ENCODE data around the gene SLC30A3. TPM values are rescaled to one million over a fixed set of nuclear protein-coding genes. Genes with fewer than 3 reads are reported as not detected.

SLC30A3 gene
- total and polyA plus RNA-seq, 2 of the 13 experiments (the other 11 are each of a cell fraction or from before 2014, with no cell fraction given) = 0.38 to 0.79 TPM

GRCh38 chr2:27211943-27212625 is 50.8 kb downstream of the SLC30A3 start, which contains the start of the genes ATRAID and SLC5A6 (continued):
- TF ChIP-seq ZNF34 (CRISPR knock-in tag; IDR thresholded peaks at IDR 0.05; ENCODE audit: borderline replicate concordance) (peak; percentile 93), ZNF687 (CRISPR knock-in tag; IDR thresholded peaks at IDR 0.05) (peak; percentile 89), SALL2 (CRISPR knock-in tag; IDR thresholded peaks at IDR 0.05) (peak; percentile 97), ZNF451 (CRISPR knock-in tag; IDR thresholded peaks at IDR 0.05) (peak; percentile 87), ZBTB37 (CRISPR knock-in tag; IDR thresholded peaks at IDR 0.05) (no peak), HMG20A (CRISPR knock-in tag; IDR thresholded peaks at IDR 0.05; ENCODE audit: borderline replicate concordance) (peak; percentile 62; the same call in 1 of the 2 replicates), HNRNPL (IDR thresholded peaks at IDR 0.05; ENCODE audit: low read depth, low read length) (peak; percentile 73; the same call in 1 of the 2 replicates), ZBTB21 (CRISPR knock-in tag; IDR thresholded peaks at IDR 0.05) (no peak), ZNF281 (CRISPR knock-in tag; IDR thresholded peaks at IDR 0.05; ENCODE audit: borderline replicate concordance) (peak; percentile 50; the same call in 1 of the 2 replicates), SNAPC4 (CRISPR knock-in tag; IDR thresholded peaks at IDR 0.05) (0 out of 2 replicates have a peak, but pooled peaks have one; percentile 34), RFX1 (IDR thresholded peaks at IDR 0.05) (no peak; the same call in 1 of the 2 replicates), ZNF343 (CRISPR knock-in tag; IDR thresholded peaks at IDR 0.05) (peak; percentile 75; the same call in 1 of the 2 replicates), BORCS8-MEF2B (CRISPR knock-in tag; IDR thresholded peaks at IDR 0.05) (peak; percentile 79; the same call in 1 of the 2 replicates), JUN (CRISPR knock-in tag; IDR thresholded peaks at IDR 0.05) (0 out of 2 replicates have a peak, but pooled peaks have one; percentile 66), STAG1 (CRISPR knock-in tag; IDR thresholded peaks at IDR 0.05) (peak; percentile 3; the same call in 1 of the 2 replicates), ZNF615 (CRISPR knock-in tag; IDR thresholded peaks at IDR 0.05; ENCODE audit: borderline replicate concordance) (no peak)
